Neural progenitor cell (in vitro differentiated cells): ENCODE data around the gene IFFO2.

ENCODE experiments used
- EZH2 ChIP-seq: fragments of 200-600 bp; sonication (generic); IDR thresholded peaks from 2 replicates; pipeline ENCODE4 v1.6.1; 2017; ENCODE audit warnings: antibody characterized with exemption, mild to moderate bottlenecking, moderate library complexity
- EZH2phosphoT487 ChIP-seq: fragments of 200-600 bp; sonication (generic); IDR thresholded peaks from 2 replicates; pipeline ENCODE4 v1.6.1; 2017; ENCODE audit warnings: antibody characterized with exemption
- TF ChIP-seq, protein P1 (sequence below): fragments of 200-600 bp; sonication (generic); IDR thresholded peaks from 2 replicates; pipeline ENCODE4 v1.5.1; 2017; ENCODE audit warnings: antibody characterized with exemption, mild to moderate bottlenecking

DNA sequence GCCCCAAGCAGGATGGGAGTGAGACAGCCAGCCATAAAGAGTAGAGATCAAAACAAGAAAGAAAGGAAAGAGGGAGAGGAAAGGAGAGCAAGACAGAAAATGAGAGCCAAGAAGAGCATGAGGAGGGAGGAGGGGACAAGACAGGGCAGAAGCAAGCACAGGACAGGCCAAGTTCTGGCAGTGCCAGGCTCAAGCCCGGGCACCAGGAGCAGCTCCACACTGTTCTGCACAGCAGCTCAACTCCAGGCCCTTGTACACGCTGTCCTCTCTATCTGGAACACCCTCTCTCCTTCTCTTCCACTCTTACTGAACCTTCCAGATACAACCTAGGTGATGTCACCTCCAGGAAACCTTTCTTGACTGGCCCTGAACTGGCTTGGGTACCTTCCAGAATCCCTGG is 11.7 kb downstream of the IFFO2 start:
- TF ChIP-seq EZH2phosphoT487 (no peak), EZH2 (no peak)
- TF ChIP-seq, protein P1, sequence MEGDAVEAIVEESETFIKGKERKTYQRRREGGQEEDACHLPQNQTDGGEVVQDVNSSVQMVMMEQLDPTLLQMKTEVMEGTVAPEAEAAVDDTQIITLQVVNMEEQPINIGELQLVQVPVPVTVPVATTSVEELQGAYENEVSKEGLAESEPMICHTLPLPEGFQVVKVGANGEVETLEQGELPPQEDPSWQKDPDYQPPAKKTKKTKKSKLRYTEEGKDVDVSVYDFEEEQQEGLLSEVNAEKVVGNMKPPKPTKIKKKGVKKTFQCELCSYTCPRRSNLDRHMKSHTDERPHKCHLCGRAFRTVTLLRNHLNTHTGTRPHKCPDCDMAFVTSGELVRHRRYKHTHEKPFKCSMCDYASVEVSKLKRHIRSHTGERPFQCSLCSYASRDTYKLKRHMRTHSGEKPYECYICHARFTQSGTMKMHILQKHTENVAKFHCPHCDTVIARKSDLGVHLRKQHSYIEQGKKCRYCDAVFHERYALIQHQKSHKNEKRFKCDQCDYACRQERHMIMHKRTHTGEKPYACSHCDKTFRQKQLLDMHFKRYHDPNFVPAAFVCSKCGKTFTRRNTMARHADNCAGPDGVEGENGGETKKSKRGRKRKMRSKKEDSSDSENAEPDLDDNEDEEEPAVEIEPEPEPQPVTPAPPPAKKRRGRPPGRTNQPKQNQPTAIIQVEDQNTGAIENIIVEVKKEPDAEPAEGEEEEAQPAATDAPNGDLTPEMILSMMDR: no peak
